ENCODE measurements around the gene DOP1A. TPM values are rescaled to one million over a fixed set of nuclear protein-coding genes. Genes with fewer than 3 reads are reported as not detected.

The DOP1A gene
- total and polyA plus RNA-seq, 7 experiments from 2014 or later = 5.9 to 33.9 (median 25.0) TPM

GRCh38 chr6:83071707-83072106 lies 4.2 kb downstream of the DOP1A start:
- H3K9me3 ChIP-seq (ENCODE audit: control insufficient read depth in 2 of 3, low read length in 3 of 3) = no peaks in the 10 kb centered on the region
- H3K36me3 ChIP-seq (ENCODE audit: control insufficient read depth in 2 of 3, insufficient read depth in 3 of 3, low read length in 3 of 3) = no peaks in the 10 kb centered on the region
- peaks cover 16 to 63% (median 35%) of the 10 kb centered on the region in 7 donors for H3K4me1 Mint-ChIP-seq
- H3K27ac ChIP-seq (ENCODE audit: low read depth, low read length) = no peak overlapping the region
- ChIA-PET POLR2A (no interaction called here), CTCF (no interaction called here)
- H3K4me1 ChIP-seq (ENCODE audit: control insufficient read depth in 2 of 2, insufficient read depth in 2 of 2, low read length in 2 of 2) = peaks cover 11% of the 10 kb centered on the region in 2 donors
- H3K9me3 Mint-ChIP-seq = no peaks in the 10 kb centered on the region
- no peaks in the 10 kb centered on the region for H3K27me3 ChIP-seq (ENCODE audit: control insufficient read depth in 2 of 2, insufficient read depth in 2 of 2, low read length in 2 of 2)
- H3K4me3 Mint-ChIP-seq = no peak overlapping the region
- H3K36me3 Mint-ChIP-seq = peaks cover 0 to 23% (median 5%) of the 10 kb centered on the region in 5 donors
- no peak overlapping the region for H3K4me3 ChIP-seq (ENCODE audit: low read length)
- no peak for DNase-seq
- H3K27ac Mint-ChIP-seq = no peak overlapping the region
- no peak for ATAC-seq
- intact Hi-C loops (cut with micrococcal nuclease) = no loop called here
- H3K27me3 Mint-ChIP-seq = no peaks in the 10 kb centered on the region

- peaks cover 0 to 27% (median 5%) of the 10 kb centered on the region in 5 donors for H3K36me3 Mint-ChIP-seq
- H3K27ac Mint-ChIP-seq = no peak overlapping the region
- Histone ChIP-seq H3K27me3 (ENCODE audit: control insufficient read depth in 2 of 2, insufficient read depth in 2 of 2, low read length in 2 of 2) (no peaks in the 10 kb centered on the region), H3K4me1 (ENCODE audit: control insufficient read depth in 2 of 2, insufficient read depth in 2 of 2, low read length in 2 of 2) (peaks cover 11% of the 10 kb centered on the region in 2 donors), H3K36me3 (ENCODE audit: control insufficient read depth in 2 of 3, insufficient read depth in 3 of 3, low read length in 3 of 3) (no peaks in the 10 kb centered on the region), H3K4me3 (ENCODE audit: low read length) (no peak overlapping the region), H3K27ac (ENCODE audit: low read depth, low read length) (no peak overlapping the region), H3K9me3 (ENCODE audit: control insufficient read depth in 2 of 3, low read length in 3 of 3) (no peaks in the 10 kb centered on the region)
- ATAC-seq = no peak
- intact Hi-C loops (cut with micrococcal nuclease) = no loop called here
- no peak overlapping the region for H3K4me3 Mint-ChIP-seq
- no peaks in the 10 kb centered on the region for H3K9me3 Mint-ChIP-seq
- ChIA-PET CTCF (no interaction called here), POLR2A (no interaction called here)
- no peaks in the 10 kb centered on the region for H3K27me3 Mint-ChIP-seq
- peaks cover 19 to 64% (median 33%) of the 10 kb centered on the region in 7 donors for H3K4me1 Mint-ChIP-seq
- DNase-seq = no peak
Measured at GRCh38 chr6:83072726-83073125, 5.3 kb downstream of the DOP1A start.

DNA sequence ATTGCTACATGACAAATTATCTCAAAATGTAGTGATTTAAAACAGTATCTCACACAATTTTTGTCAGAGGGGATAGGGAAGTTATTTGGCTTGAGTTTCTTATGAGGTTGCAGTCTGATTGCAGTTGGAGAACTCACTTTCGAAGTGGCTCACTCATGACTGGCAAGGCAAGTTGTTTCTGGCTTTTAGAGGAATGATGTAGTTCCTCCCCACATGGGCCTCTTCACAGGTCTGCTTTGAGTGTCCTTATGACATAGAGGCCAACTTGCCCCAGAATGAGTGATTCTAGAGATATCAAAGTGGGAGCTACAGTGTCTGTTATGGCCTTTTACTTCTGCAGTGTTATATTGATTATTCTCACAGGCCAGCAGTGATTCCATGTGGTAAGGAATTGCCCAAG lies 6.1 kb downstream of the DOP1A start:
- no peak overlapping the region for H3K4me3 Mint-ChIP-seq
- H3K27me3 Mint-ChIP-seq = no peaks in the 10 kb centered on the region
- peaks cover 0 to 27% (median 5%) of the 10 kb centered on the region in 5 donors for H3K36me3 Mint-ChIP-seq
- H3K9me3 Mint-ChIP-seq = no peaks in the 10 kb centered on the region
- DNase-seq (no peak), ATAC-seq (no peak)
- intact Hi-C loops (cut with micrococcal nuclease) = no loop called here
- Histone ChIP-seq H3K36me3 (ENCODE audit: control insufficient read depth in 2 of 3, insufficient read depth in 3 of 3, low read length in 3 of 3) (no peaks in the 10 kb centered on the region), H3K27ac (ENCODE audit: low read depth, low read length) (no peak overlapping the region), H3K4me3 (ENCODE audit: low read length) (no peak overlapping the region), H3K4me1 (ENCODE audit: control insufficient read depth in 2 of 2, insufficient read depth in 2 of 2, low read length in 2 of 2) (peaks cover 6 to 10% of the 10 kb centered on the region in 2 donors), H3K27me3 (ENCODE audit: control insufficient read depth in 2 of 2, insufficient read depth in 2 of 2, low read length in 2 of 2) (no peaks in the 10 kb centered on the region), H3K9me3 (ENCODE audit: control insufficient read depth in 2 of 3, low read length in 3 of 3) (no peaks in the 10 kb centered on the region)
- ChIA-PET POLR2A (no interaction called here), CTCF (no interaction called here)
- no peak overlapping the region for H3K27ac Mint-ChIP-seq
- peaks cover 12 to 64% (median 36%) of the 10 kb centered on the region in 7 donors for H3K4me1 Mint-ChIP-seq

GRCh38 chr6:83083476-83083875 lies 16.0 kb downstream of the DOP1A start:
- H3K27ac ChIP-seq (ENCODE audit: low read depth, low read length) = no peak overlapping the region
- peaks cover 0 to under 1% of the 10 kb centered on the region in 2 donors for H3K4me1 ChIP-seq (ENCODE audit: control insufficient read depth in 2 of 2, insufficient read depth in 2 of 2, low read length in 2 of 2)
- ATAC-seq (no peak), DNase-seq (no peak)
- ChIA-PET POLR2A (interaction anchor here (1.0 kb wide), 1 partner anchor 114 kb away, joined by 5 read pairs; no protein-coding TSS in a partner anchor), CTCF (no interaction called here)
- Mint-ChIP-seq H3K27ac (no peak overlapping the region), H3K27me3 (no peaks in the 10 kb centered on the region), H3K4me1 (peaks cover 16 to 61% (median 56%) of the 10 kb centered on the region in 7 donors), H3K4me3 (no peak overlapping the region), H3K36me3 (peaks cover 8 to 38% (median 16%) of the 10 kb centered on the region in 5 donors), H3K9me3 (peaks cover 0 to 13% (median 0%) of the 10 kb centered on the region in 11 donors)
- intact Hi-C loops (cut with micrococcal nuclease) = no loop called here
- H3K4me3 ChIP-seq (ENCODE audit: low read length) = no peak overlapping the region
- no peaks in the 10 kb centered on the region for H3K9me3 ChIP-seq (ENCODE audit: control insufficient read depth in 2 of 3, low read length in 3 of 3)
- H3K36me3 ChIP-seq (ENCODE audit: control insufficient read depth in 2 of 3, insufficient read depth in 3 of 3, low read length in 3 of 3) = no peaks in the 10 kb centered on the region
- no peaks in the 10 kb centered on the region for H3K27me3 ChIP-seq (ENCODE audit: control insufficient read depth in 2 of 2, insufficient read depth in 2 of 2, low read length in 2 of 2)

GRCh38 chr6:83086751-83087150 lies 19.3 kb downstream of the DOP1A start:
- DNase-seq (no peak), ATAC-seq (peak; percentile 32)
- H3K27ac Mint-ChIP-seq = peak overlapping the region in 3 of 9 donors; percentile 6 to 41 (median 20)

GRCh38 chr6:83092756-83093399 lies 25.4 kb downstream of the DOP1A start:
- Histone ChIP-seq H3K27ac (ENCODE audit: low read depth, low read length) (no peak overlapping the region), H3K4me1 (ENCODE audit: control insufficient read depth in 2 of 2, insufficient read depth in 2 of 2, low read length in 2 of 2) (no peaks in the 10 kb centered on the region), H3K4me3 (ENCODE audit: low read length) (no peak overlapping the region), H3K9me3 (ENCODE audit: control insufficient read depth in 2 of 3, low read length in 3 of 3) (no peaks in the 10 kb centered on the region), H3K27me3 (ENCODE audit: control insufficient read depth in 2 of 2, insufficient read depth in 2 of 2, low read length in 2 of 2) (no peaks in the 10 kb centered on the region), H3K36me3 (ENCODE audit: control insufficient read depth in 2 of 3, insufficient read depth in 3 of 3, low read length in 3 of 3) (peaks cover 0 to under 1% (median 0%) of the 10 kb centered on the region in 3 experiments)
- DNase-seq = no peak
- Mint-ChIP-seq H3K9me3 (peaks cover 0 to 9% (median 0%) of the 10 kb centered on the region in 11 donors), H3K27ac (no peak overlapping the region), H3K27me3 (no peaks in the 10 kb centered on the region), H3K4me3 (peak overlapping the region in 1 of 10 donors; percentile 47), H3K4me1 (peaks cover 2 to 44% (median 28%) of the 10 kb centered on the region in 7 donors), H3K36me3 (peaks cover 6 to 25% (median 20%) of the 10 kb centered on the region in 5 donors)
- POLR2A ChIA-PET = no interaction called here
- no peak for ATAC-seq
- intact Hi-C loops (cut with micrococcal nuclease) = no loop called here
- CTCF ChIA-PET = no interaction called here

More at GRCh38 chr6:83086751-83087150, 19.3 kb downstream of the DOP1A start:
- Mint-ChIP-seq H3K27me3 (no peaks in the 10 kb centered on the region), H3K4me3 (peak overlapping the region in 1 of 10 donors; percentile 35), H3K9me3 (peaks cover 0 to 13% (median 0%) of the 10 kb centered on the region in 11 donors), H3K4me1 (peaks cover 13 to 50% (median 43%) of the 10 kb centered on the region in 7 donors), H3K36me3 (peaks cover 11 to 43% (median 18%) of the 10 kb centered on the region in 5 donors)
- Histone ChIP-seq H3K4me1 (ENCODE audit: control insufficient read depth in 2 of 2, insufficient read depth in 2 of 2, low read length in 2 of 2) (no peaks in the 10 kb centered on the region), H3K27me3 (ENCODE audit: control insufficient read depth in 2 of 2, insufficient read depth in 2 of 2, low read length in 2 of 2) (no peaks in the 10 kb centered on the region), H3K27ac (ENCODE audit: low read depth, low read length) (no peak overlapping the region), H3K36me3 (ENCODE audit: control insufficient read depth in 2 of 3, insufficient read depth in 3 of 3, low read length in 3 of 3) (no peaks in the 10 kb centered on the region), H3K9me3 (ENCODE audit: control insufficient read depth in 2 of 3, low read length in 3 of 3) (no peaks in the 10 kb centered on the region), H3K4me3 (ENCODE audit: low read length) (no peak overlapping the region)
- POLR2A ChIA-PET = no interaction called here
- CTCF ChIA-PET = no interaction called here
- intact Hi-C loops (cut with micrococcal nuclease) = no loop called here

DNA sequence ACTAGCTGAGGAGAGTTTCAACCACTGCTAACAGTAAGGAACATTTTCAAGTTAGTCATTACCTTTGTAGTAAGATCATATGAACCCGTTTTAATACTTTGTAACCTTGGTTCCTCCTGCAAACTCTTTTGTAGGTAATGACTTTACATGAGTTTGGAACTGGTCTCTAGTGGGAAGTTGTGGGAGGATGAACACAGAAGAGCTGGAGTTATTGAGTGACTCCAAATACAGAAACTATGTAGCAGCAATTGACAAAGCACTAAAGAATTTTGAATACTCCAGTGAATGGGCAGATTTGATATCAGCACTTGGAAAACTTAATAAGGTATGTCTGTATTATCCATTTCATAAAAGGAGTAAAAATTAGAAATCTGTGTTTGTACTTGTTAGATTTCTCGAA lies 29.3 kb downstream of the DOP1A start:
- no peak overlapping the region for H3K4me3 ChIP-seq (ENCODE audit: low read length)
- ChIA-PET POLR2A (no interaction called here), CTCF (no interaction called here)
- intact Hi-C loops (cut with micrococcal nuclease) = no loop called here
- H3K9me3 Mint-ChIP-seq = peaks cover 0 to 9% (median 0%) of the 10 kb centered on the region in 11 donors
- no peak overlapping the region for H3K4me3 Mint-ChIP-seq
- no peak for DNase-seq
- no peaks in the 10 kb centered on the region for H3K27me3 ChIP-seq (ENCODE audit: control insufficient read depth in 2 of 2, insufficient read depth in 2 of 2, low read length in 2 of 2)
- H3K4me1 ChIP-seq (ENCODE audit: control insufficient read depth in 2 of 2, insufficient read depth in 2 of 2, low read length in 2 of 2) = no peaks in the 10 kb centered on the region
- no peak overlapping the region for H3K27ac Mint-ChIP-seq
- H3K36me3 Mint-ChIP-seq = peaks cover under 1 to 36% (median 30%) of the 10 kb centered on the region in 5 donors
- peaks cover 0 to 9% (median under 1%) of the 10 kb centered on the region in 3 experiments for H3K36me3 ChIP-seq (ENCODE audit: control insufficient read depth in 2 of 3, insufficient read depth in 3 of 3, low read length in 3 of 3)
- peaks cover 0 to 32% (median 12%) of the 10 kb centered on the region in 7 donors for H3K4me1 Mint-ChIP-seq
- H3K27ac ChIP-seq (ENCODE audit: low read depth, low read length) = no peak overlapping the region
- no peak for ATAC-seq
- H3K27me3 Mint-ChIP-seq = no peaks in the 10 kb centered on the region
- no peaks in the 10 kb centered on the region for H3K9me3 ChIP-seq (ENCODE audit: control insufficient read depth in 2 of 3, low read length in 3 of 3)

Data from naive thymus-derived CD4-positive, alpha-beta T cell (primary cell).